OCI-LY3 (cell line): ENCODE measurements around the gene AKR1A1.
A peak's percentile ranks its signal among the peaks of the same experiment; 100 is the strongest.
"Not testable (repeated sequence)": the region's sequence is repeated elsewhere in the genome, so short reads cannot be mapped to it uniquely, and the experiment has no call there.

Experiments used
- H2AFZ ChIP-seq: fragments of 200-600, 300-600 bp; shearing (Covaris generic); 2 replicates; pipeline ENCODE4 v1.6.0; 2014; ENCODE audit warnings: antibody characterized with exemption, low read depth, low read length
- H3K27ac ChIP-seq: fragments of 200-600, 300-600 bp; sonication (generic); 2 replicates; pipeline ENCODE4 v1.5.1; 2014; ENCODE audit warnings: mild to moderate bottlenecking, low read length, moderate library complexity, mixed read lengths
- H3K27me3 ChIP-seq: fragments of 200-600, 300-600 bp; sonication (generic); 2 replicates; pipeline ENCODE4 v1.6.1; 2014; ENCODE audit warnings: low read depth, low read length, mixed read lengths
- H3K36me3 ChIP-seq: fragments of 200-600, 300-600 bp; sonication (generic); replicated peaks from 2 replicates; pipeline ENCODE3; 2014; ENCODE audit warnings: low read depth, low read length, mixed read lengths
- H3K4me1 ChIP-seq: fragments of 300-600, 200-600 bp; sonication (generic); 2 replicates; pipeline ENCODE4 v1.6.1; 2014; ENCODE audit warnings: low read length, mixed read lengths
- H3K4me2 ChIP-seq: fragments of 200-600, 300-600 bp; sonication (generic); 2 replicates; pipeline ENCODE4 v1.6.1; 2014; ENCODE audit warnings: low read length, mixed read lengths
- H3K4me3 ChIP-seq: fragments of 300-600, 200-600 bp; sonication (generic); 2 replicates; pipeline ENCODE4 v1.5.1; 2014; ENCODE audit warnings: antibody characterized with exemption, mild to moderate bottlenecking, low read length, moderate library complexity
- H3K79me2 ChIP-seq: fragments of 300-600, 200-600 bp; shearing (Covaris generic); 2 replicates; pipeline ENCODE4 v1.6.1; 2014; ENCODE audit warnings: mild to moderate bottlenecking, low read length, mixed read lengths
- H3K9ac ChIP-seq: fragments of 300-600, 200-600 bp; shearing (Covaris generic); 2 replicates; pipeline ENCODE4 v1.6.0; 2014; ENCODE audit warnings: mild to moderate bottlenecking, low read length, moderate library complexity
- H3K9me3 ChIP-seq: fragments of 200-600, 300-600 bp; shearing (Covaris generic); 2 replicates; pipeline ENCODE4 v1.6.1; 2014; ENCODE audit warnings: low read length, mixed read lengths; ENCODE audit not compliant: insufficient read depth
- H4K20me1 ChIP-seq: fragments of 200-600, 300-600 bp; sonication (generic); 2 replicates; pipeline ENCODE4 v1.6.1; 2016; ENCODE audit warnings: low read length, mixed read lengths; ENCODE audit not compliant: insufficient read depth
- CTCF ChIP-seq: fragments of 200-600, 300-600 bp; sonication (generic); IDR thresholded peaks from 2 replicates; pipeline ENCODE4 v1.5.1; 2014; ENCODE audit warnings: antibody characterized with exemption, low read length, low read depth
- EZH2phosphoT487 ChIP-seq: fragments of 200-600 bp; shearing (Covaris generic); IDR thresholded peaks from 2 replicates; pipeline ENCODE4 v1.6.1; 2018; ENCODE audit warnings: antibody characterized with exemption, mixed run types, low read depth

The AKR1A1 gene

GRCh38 chr1:45516465-45516864 is 34.2 kb upstream of the AKR1A1 start:
- H4K20me1 ChIP-seq: peaks cover 8% of the 10 kb centered on the region
- H3K79me2 ChIP-seq: peaks cover 48% of the 10 kb centered on the region
- no peak overlapping the region for H3K4me2 ChIP-seq
- H3K27ac ChIP-seq: no peak overlapping the region
- H3K4me3 ChIP-seq: no peak overlapping the region
- H3K9me3 ChIP-seq: no peaks in the 10 kb centered on the region
- no peak overlapping the region for H3K9ac ChIP-seq
- TF ChIP-seq EZH2phosphoT487 (no peak), CTCF (no peak)
- no peaks in the 10 kb centered on the region for H3K27me3 ChIP-seq
- H3K36me3 ChIP-seq: peaks cover 28% of the 10 kb centered on the region
- no peak overlapping the region for H2AFZ ChIP-seq
- peaks cover 8% of the 10 kb centered on the region; the same call in 1 of the 2 replicates for H3K4me1 ChIP-seq

- Histone ChIP-seq H3K36me3 (peaks cover 22% of the 10 kb centered on the region), H3K4me1 (peaks cover 17% of the 10 kb centered on the region), H3K79me2 (peaks cover 53% of the 10 kb centered on the region)
- H4K20me1 ChIP-seq, H3K9me3 ChIP-seq, H3K4me2 ChIP-seq, H2AFZ ChIP-seq, H3K27ac ChIP-seq, H3K9ac ChIP-seq, H3K4me3 ChIP-seq, H3K27me3 ChIP-seq: not testable (repeated sequence)
These were observed 32.3 kb upstream of the AKR1A1 start for GRCh38 chr1:45518366-45518765.

- TF ChIP-seq CTCF (no peak), EZH2phosphoT487 (no peak)
- peaks cover 53% of the 10 kb centered on the region for H3K79me2 ChIP-seq
- H3K4me1 ChIP-seq: peaks cover 17% of the 10 kb centered on the region
- H3K4me2 ChIP-seq: peak overlapping the region; percentile 8; the same call in 1 of the 2 replicates
- no peaks in the 10 kb centered on the region for H3K27me3 ChIP-seq
- H3K27ac ChIP-seq: no peak overlapping the region
- H3K4me3 ChIP-seq: no peak overlapping the region
- H3K9ac ChIP-seq: no peak overlapping the region
- H3K36me3 ChIP-seq: peaks cover 22% of the 10 kb centered on the region
- no peak overlapping the region for H2AFZ ChIP-seq
- H4K20me1 ChIP-seq: peaks cover 8% of the 10 kb centered on the region
- no peaks in the 10 kb centered on the region for H3K9me3 ChIP-seq
These were observed 31.7 kb upstream of the AKR1A1 start for GRCh38 chr1:45518910-45519309.

- H3K4me2 ChIP-seq: 0 out of 2 replicates have a peak overlapping the region, but pooled peaks have one; percentile 8
- not testable (repeated sequence) for H2AFZ ChIP-seq, H4K20me1 ChIP-seq, H3K4me3 ChIP-seq, H3K9me3 ChIP-seq, H3K9ac ChIP-seq, H3K27me3 ChIP-seq, H3K27ac ChIP-seq
- H3K4me1 ChIP-seq: peaks cover 18% of the 10 kb centered on the region
- H3K79me2 ChIP-seq: peaks cover 53% of the 10 kb centered on the region
- peaks cover 18% of the 10 kb centered on the region for H3K36me3 ChIP-seq
These were observed 30.9 kb upstream of the AKR1A1 start for GRCh38 chr1:45519774-45520173.

GRCh38 chr1:45521413-45522323 is 29.0 kb upstream of the AKR1A1 start, which contains the start of gene PRDX1:
PRDX1 (minus strand) TSS chr1:45521884; CDS start chr1:45519043, 2,841 bp downstream.
- Histone ChIP-seq H3K9me3 (no peaks in the 10 kb centered on the region), H3K36me3 (peaks cover 9% of the 10 kb centered on the region), H3K9ac (peak within 1 kb of the TSS; percentile 96), H3K4me3 (peak within 1 kb of the TSS; percentile 88), H3K79me2 (peaks cover 47% of the 10 kb centered on the region), H3K27me3 (no peaks in the 10 kb centered on the region), H3K4me2 (peak within 1 kb of the TSS; percentile 87), H4K20me1 (peaks cover 8% of the 10 kb centered on the region), H3K27ac (peak within 1 kb of the TSS; percentile 83), H3K4me1 (peaks cover 24% of the 10 kb centered on the region), H2AFZ (peak within 1 kb of the TSS; percentile 81)
- TF ChIP-seq CTCF: no peak
- TF ChIP-seq EZH2phosphoT487: no peak
